ENCODE results near the gene WSB1. TPM values are rescaled to one million over a fixed set of nuclear protein-coding genes. Genes with fewer than 3 reads are reported as not detected.

WSB1 gene
- total RNA-seq, 1 donor from 2014 or later, result 125 TPM

GRCh38 chr17:27320222-27320560 lies 26.3 kb downstream of the WSB1 start:
- Mint-ChIP-seq H3K27me3 (no peaks in the 10 kb centered on the region), H3K36me3 (ENCODE audit: low read depth) (peaks cover 41% of the 10 kb centered on the region), H3K27ac (no peak overlapping the region), H3K4me1 (no peaks in the 10 kb centered on the region), H3K9me3 (no peaks in the 10 kb centered on the region), H3K4me3 (no peak overlapping the region)
- intact Hi-C loops (cut with micrococcal nuclease), result no loop called here
- TF ChIP-seq, protein P1, sequence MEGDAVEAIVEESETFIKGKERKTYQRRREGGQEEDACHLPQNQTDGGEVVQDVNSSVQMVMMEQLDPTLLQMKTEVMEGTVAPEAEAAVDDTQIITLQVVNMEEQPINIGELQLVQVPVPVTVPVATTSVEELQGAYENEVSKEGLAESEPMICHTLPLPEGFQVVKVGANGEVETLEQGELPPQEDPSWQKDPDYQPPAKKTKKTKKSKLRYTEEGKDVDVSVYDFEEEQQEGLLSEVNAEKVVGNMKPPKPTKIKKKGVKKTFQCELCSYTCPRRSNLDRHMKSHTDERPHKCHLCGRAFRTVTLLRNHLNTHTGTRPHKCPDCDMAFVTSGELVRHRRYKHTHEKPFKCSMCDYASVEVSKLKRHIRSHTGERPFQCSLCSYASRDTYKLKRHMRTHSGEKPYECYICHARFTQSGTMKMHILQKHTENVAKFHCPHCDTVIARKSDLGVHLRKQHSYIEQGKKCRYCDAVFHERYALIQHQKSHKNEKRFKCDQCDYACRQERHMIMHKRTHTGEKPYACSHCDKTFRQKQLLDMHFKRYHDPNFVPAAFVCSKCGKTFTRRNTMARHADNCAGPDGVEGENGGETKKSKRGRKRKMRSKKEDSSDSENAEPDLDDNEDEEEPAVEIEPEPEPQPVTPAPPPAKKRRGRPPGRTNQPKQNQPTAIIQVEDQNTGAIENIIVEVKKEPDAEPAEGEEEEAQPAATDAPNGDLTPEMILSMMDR (IDR thresholded peaks at IDR 0.05), result no peak
- DNase-seq (no peak), ATAC-seq (ENCODE audit: low read depth) (no peak)
- CTCF ChIA-PET, result interaction anchor here (1.4 to 1.5 kb wide), 2 partner anchors 13 to 84 kb away, joined by 4 to 8 read pairs; no protein-coding TSS in a partner anchor
- POLR2A ChIA-PET, result no interaction called here

- H3K36me3 Mint-ChIP-seq (ENCODE audit: low read depth), result peaks cover 29% of the 10 kb centered on the region
- ChIA-PET POLR2A (interaction anchor here (0.6 kb wide), 1 partner anchor 35 kb away, joined by 3 read pairs; no protein-coding TSS in a partner anchor), CTCF (no interaction called here)
- no peaks in the 10 kb centered on the region for H3K27me3 Mint-ChIP-seq
- no peaks in the 10 kb centered on the region for H3K9me3 Mint-ChIP-seq
- no peak for ATAC-seq (ENCODE audit: low read depth)
- no peak overlapping the region for H3K4me3 Mint-ChIP-seq
- intact Hi-C loops (cut with micrococcal nuclease), result no loop called here
- H3K4me1 Mint-ChIP-seq, result no peaks in the 10 kb centered on the region
- no peak for DNase-seq
- TF ChIP-seq, protein P1 (IDR thresholded peaks at IDR 0.05), result no peak
- H3K27ac Mint-ChIP-seq, result no peak overlapping the region
Measured at GRCh38 chr17:27321372-27321771, 27.5 kb downstream of the WSB1 start.

- CTCF ChIA-PET, result no interaction called here
- Mint-ChIP-seq H3K36me3 (ENCODE audit: low read depth) (peaks cover 23% of the 10 kb centered on the region), H3K4me1 (no peaks in the 10 kb centered on the region), H3K27me3 (no peaks in the 10 kb centered on the region), H3K4me3 (no peak overlapping the region), H3K9me3 (no peaks in the 10 kb centered on the region), H3K27ac (no peak overlapping the region)
- ATAC-seq (ENCODE audit: low read depth) (no peak), DNase-seq (no peak)
- POLR2A ChIA-PET, result no interaction called here
- TF ChIP-seq, protein P1 (IDR thresholded peaks at IDR 0.05), result no peak
- intact Hi-C loops (cut with micrococcal nuclease), result no loop called here
Measured at GRCh38 chr17:27322026-27322425, 28.1 kb downstream of the WSB1 start.

GRCh38 chr17:27322690-27323508 lies 29.0 kb downstream of the WSB1 start:
- ChIA-PET POLR2A (interaction anchor here (0.6 kb wide), 1 partner anchor 28 kb away, joined by 3 read pairs; no protein-coding TSS in a partner anchor), CTCF (interaction anchor here (1.1 kb wide), 1 partner anchor 86 kb away, joined by 3 read pairs; no protein-coding TSS in a partner anchor)
- no peaks in the 10 kb centered on the region for H3K27me3 Mint-ChIP-seq
- intact Hi-C loops (cut with micrococcal nuclease), result no loop called here
- DNase-seq (no peak), ATAC-seq (ENCODE audit: low read depth) (no peak)
- H3K9me3 Mint-ChIP-seq, result no peaks in the 10 kb centered on the region
- H3K4me1 Mint-ChIP-seq, result no peaks in the 10 kb centered on the region
- H3K4me3 Mint-ChIP-seq, result no peak overlapping the region
- TF ChIP-seq, protein P1 (IDR thresholded peaks at IDR 0.05), result no peak
- H3K27ac Mint-ChIP-seq, result no peak overlapping the region
- peaks cover 18% of the 10 kb centered on the region for H3K36me3 Mint-ChIP-seq (ENCODE audit: low read depth)

- no peak for ATAC-seq (ENCODE audit: low read depth)
- intact Hi-C loops (cut with micrococcal nuclease), result no loop called here
- DNase-seq, result no peak
- Mint-ChIP-seq H3K27ac (no peak overlapping the region), H3K4me1 (no peaks in the 10 kb centered on the region), H3K36me3 (ENCODE audit: low read depth) (peaks cover 12% of the 10 kb centered on the region), H3K27me3 (no peaks in the 10 kb centered on the region), H3K9me3 (no peaks in the 10 kb centered on the region), H3K4me3 (no peak overlapping the region)
- TF ChIP-seq, protein P1 (IDR thresholded peaks at IDR 0.05), result no peak
- CTCF ChIA-PET, result interaction anchor here (1.1 kb wide), 1 partner anchor 87 kb away, joined by 3 read pairs; no protein-coding TSS in a partner anchor
- POLR2A ChIA-PET, result interaction anchor here (0.6 kb wide), 1 partner anchor 28 kb away, joined by 3 read pairs; no protein-coding TSS in a partner anchor
Measured at GRCh38 chr17:27323538-27324215, 29.8 kb downstream of the WSB1 start.

All from activated B cell treated with CpG ODN at 0.5 μM for 24 hours (primary cell).